GM20000 (cell line): ENCODE results near the gene LIX1.

ENCODE experiments used
- DNase-seq: peaks from one replicate; pipeline ENCODE4 v3.0.0; 2012; ENCODE audit warnings: low spot score
- CTCF ChIP-seq: IDR thresholded peaks from 2 replicates; pipeline ENCODE4 v1.5.1; 2012; ENCODE audit warnings: mild to moderate bottlenecking, control low read depth; ENCODE audit errors: extremely low read depth, missing control alignments

Gene LIX1

GRCh38 chr5:97075649-97076048 lies 66.8 kb downstream of the LIX1 start:
- no peak for DNase-seq
- TF ChIP-seq CTCF, result no peak

GRCh38 chr5:97074859-97075489 lies 67.4 kb downstream of the LIX1 start:
- DNase-seq, result no peak
- no peak for TF ChIP-seq CTCF

GRCh38 chr5:97073420-97073819 lies 69.0 kb downstream of the LIX1 start:
- DNase-seq, result no peak
- TF ChIP-seq CTCF, result no peak

- no peak for TF ChIP-seq CTCF
- DNase-seq, result no peak
Measured at GRCh38 chr5:97072696-97073095, 69.7 kb downstream of the LIX1 start.

GRCh38 chr5:97071993-97072392 lies 70.4 kb downstream of the LIX1 start:
- DNase-seq, result no peak

GRCh38 chr5:97071101-97071500 lies 71.3 kb downstream of the LIX1 start:
- TF ChIP-seq CTCF, result no peak
- no peak for DNase-seq

More at GRCh38 chr5:97071993-97072392, 70.4 kb downstream of the LIX1 start:
- TF ChIP-seq CTCF, result no peak

- DNase-seq, result no peak
- TF ChIP-seq CTCF, result no peak
Measured at GRCh38 chr5:97070234-97070633, 72.2 kb downstream of the LIX1 start.
